Lower leg skin (tissue), 4 donors: ENCODE data around the gene FOXL1. TPM values are rescaled to one million over a fixed set of nuclear protein-coding genes. Genes with fewer than 3 reads are reported as not detected.

Experiments
- DNase-seq, 2 donors: peaks; one replicate each; pipeline ENCODE4 v3.0.0-alpha.2; 2019; ENCODE audit warnings: low spot score in 2 of 2
- H3K4me3 ChIP-seq: fragments of 200-600 bp; sonication (generic); 2 replicates; pipeline ENCODE4 v1.5.1; 2017; ENCODE audit warnings: mild to moderate bottlenecking, low read depth; ENCODE audit not compliant: poor library complexity, severe bottlenecking
- POLR2A ChIP-seq, 2 donors: fragments of 450-650 bp; IDR thresholded peaks; one replicate each; pipeline ENCODE4 v1.6.1; 2016 to 2017; ENCODE audit warnings: antibody characterized with exemption in 2 of 2, mild to moderate bottlenecking in 1 of 2, moderate library complexity in 1 of 2
- WGBS, 2 donors: methylation state at CpG; one replicate each; pipeline ENCODE4 v1.1.5; 2018; 5-methylcytosine and 5-hydroxymethylcytosine counted together
- intact Hi-C: fragments of 100-400 bp; cut with DNase I; formaldehyde crosslinking; loops from one replicate; pipeline ENCODE4 v1.15.0; 2023; ENCODE audit warnings: low total_unique reads
- total RNA-seq, 4 donors: library from RNA; depleted of rRNA; stranded (reverse); fragments of >200 nt; gene quantifications; one replicate each; pipeline ENCODE4 v1.1.0, GENCODE V29; 2016
- TF ChIP-seq, protein P1 (sequence below), 3 donors: fragments of 450-650 bp; IDR thresholded peaks; one replicate each; pipeline ENCODE4 v1.5.1; 2016; ENCODE audit warnings: antibody characterized with exemption in 3 of 3, mild to moderate bottlenecking in 3 of 3, moderate library complexity in 2 of 3

FOXL1 gene
- total RNA-seq, 4 donors from 2014 or later: 0.23 to 0.49 TPM; not detected in 2

DNA sequence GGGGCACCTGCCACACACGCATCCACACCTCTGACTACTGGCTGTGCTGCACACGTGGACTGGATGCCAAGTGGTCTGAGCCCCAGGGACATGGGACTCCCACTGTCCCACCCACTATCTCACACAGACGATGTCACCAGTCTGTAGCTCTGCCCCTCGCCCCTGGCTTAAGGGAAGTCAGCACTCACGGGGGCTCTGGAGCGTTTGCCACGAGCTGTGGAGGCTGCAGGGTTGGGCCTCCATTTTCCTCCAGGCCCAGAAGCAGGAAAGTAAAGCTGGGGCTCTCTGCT, 45.9 kb upstream of the FOXL1 start:
- TF ChIP-seq POLR2A (IDR thresholded peaks at IDR 0.05): no peak
- TF ChIP-seq, protein P1, sequence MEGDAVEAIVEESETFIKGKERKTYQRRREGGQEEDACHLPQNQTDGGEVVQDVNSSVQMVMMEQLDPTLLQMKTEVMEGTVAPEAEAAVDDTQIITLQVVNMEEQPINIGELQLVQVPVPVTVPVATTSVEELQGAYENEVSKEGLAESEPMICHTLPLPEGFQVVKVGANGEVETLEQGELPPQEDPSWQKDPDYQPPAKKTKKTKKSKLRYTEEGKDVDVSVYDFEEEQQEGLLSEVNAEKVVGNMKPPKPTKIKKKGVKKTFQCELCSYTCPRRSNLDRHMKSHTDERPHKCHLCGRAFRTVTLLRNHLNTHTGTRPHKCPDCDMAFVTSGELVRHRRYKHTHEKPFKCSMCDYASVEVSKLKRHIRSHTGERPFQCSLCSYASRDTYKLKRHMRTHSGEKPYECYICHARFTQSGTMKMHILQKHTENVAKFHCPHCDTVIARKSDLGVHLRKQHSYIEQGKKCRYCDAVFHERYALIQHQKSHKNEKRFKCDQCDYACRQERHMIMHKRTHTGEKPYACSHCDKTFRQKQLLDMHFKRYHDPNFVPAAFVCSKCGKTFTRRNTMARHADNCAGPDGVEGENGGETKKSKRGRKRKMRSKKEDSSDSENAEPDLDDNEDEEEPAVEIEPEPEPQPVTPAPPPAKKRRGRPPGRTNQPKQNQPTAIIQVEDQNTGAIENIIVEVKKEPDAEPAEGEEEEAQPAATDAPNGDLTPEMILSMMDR (IDR thresholded peaks at IDR 0.05): no peak
- intact Hi-C loops: no loop called here
- H3K4me3 ChIP-seq: no peak overlapping the region
- WGBS, 2 donors: 86 to 95% methylated on average over 7 of the region's 7 CpGs
- no peak for DNase-seq

DNA sequence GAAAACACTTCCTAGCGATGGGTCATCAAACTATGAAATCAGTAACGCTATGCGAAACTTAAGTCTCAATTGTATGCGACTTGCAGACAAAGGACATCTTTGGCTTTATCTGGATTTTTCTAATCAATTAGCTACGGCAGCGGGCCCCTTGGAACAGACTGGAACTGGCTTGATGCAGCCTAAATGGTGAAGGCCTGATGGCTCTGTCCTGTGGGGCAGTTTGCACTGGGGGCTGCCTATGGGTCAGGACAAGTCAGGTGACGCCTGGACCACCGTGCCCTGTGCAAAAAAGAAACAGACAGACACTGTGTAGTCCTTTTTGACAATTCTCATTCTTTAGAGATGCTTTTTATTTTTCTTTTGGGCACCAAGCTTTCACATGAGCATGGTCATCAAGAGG, 45.3 kb upstream of the FOXL1 start:
- 97 to 98% methylated on average over 8 of the region's 8 CpGs for WGBS, 2 donors
- DNase-seq: no peak
- TF ChIP-seq POLR2A (IDR thresholded peaks at IDR 0.05): no peak
- TF ChIP-seq, protein P1 (IDR thresholded peaks at IDR 0.05): no peak
- intact Hi-C loops: no loop called here
- H3K4me3 ChIP-seq: no peak overlapping the region

DNA sequence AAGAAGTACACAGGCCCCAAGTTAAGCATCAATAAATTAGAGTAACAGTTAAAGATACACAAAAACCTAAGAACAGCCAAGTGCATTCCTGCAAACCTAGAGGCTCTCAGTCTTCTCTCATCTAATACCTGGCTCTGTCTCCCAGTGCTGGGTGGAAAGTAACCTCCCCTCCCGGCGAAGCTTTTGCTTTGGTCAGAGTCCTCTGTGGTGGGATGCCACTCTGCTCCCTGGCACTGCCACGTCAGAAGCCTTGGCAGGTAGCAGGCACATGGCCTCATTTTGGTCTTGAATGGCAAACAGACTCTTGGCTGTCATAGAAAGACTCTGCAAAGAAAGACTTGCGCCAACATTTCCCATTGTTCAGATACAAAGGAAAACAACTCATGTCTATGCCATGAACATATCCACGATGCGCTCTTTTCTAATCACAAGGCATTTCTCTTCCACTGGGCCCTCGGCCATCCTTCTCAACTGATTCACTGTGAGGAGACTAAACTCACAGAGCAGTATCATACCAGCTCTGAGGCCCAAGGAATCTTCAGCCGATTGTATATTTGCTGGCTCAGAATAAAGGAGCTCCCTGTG, 44.5 kb upstream of the FOXL1 start:
- intact Hi-C loops: no loop called here
- 85 to 88% methylated on average over 8 of the region's 8 CpGs for WGBS, 2 donors
- no peak for DNase-seq
- H3K4me3 ChIP-seq: no peak overlapping the region
- no peak for TF ChIP-seq POLR2A (IDR thresholded peaks at IDR 0.05)
- TF ChIP-seq, protein P1 (IDR thresholded peaks at IDR 0.05): no peak

DNA sequence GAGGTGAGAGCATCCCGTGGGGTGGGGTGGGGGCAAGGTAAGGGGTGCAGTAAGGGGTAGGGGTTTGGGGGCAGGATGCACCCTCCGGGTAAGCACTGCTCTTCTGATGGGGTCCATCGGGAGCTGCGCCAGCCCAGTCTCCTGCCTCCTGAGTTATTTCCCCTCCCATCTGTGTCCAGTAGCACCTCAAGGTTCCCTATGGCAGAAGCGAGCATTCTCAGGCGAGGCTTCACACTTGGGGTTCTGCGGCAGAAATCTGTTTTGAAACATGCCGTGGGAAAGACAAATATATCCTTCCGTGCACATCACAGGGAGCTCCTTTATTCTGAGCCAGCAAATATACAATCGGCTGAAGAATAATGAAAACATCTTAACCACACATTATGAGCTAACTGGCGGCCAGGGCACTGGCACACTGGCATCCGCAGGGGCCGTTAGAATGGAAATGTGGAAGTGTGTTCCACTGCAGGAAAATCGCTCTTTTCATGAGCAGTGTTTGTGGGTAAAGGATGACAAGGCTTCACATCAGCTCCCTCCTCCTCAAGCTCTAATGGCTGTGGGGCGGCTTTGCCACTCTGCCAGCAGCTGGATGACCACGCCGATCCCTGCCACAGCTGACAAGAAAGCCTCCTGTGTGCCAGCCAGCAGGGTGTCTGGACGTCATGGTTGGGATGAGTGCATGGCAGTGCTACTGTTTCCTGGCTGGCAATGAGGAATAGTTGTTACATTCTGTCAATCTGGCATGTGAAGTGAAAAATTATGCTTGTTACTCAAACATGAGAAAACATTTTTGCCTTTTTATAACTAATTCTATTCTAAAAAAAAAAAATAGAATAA, 43.4 kb upstream of the FOXL1 start:
- intact Hi-C loops: no loop called here
- DNase-seq: no peak
- 82 to 85% methylated on average over 16 to 18 of the region's 18 CpGs for WGBS, 2 donors
- TF ChIP-seq POLR2A (IDR thresholded peaks at IDR 0.05): no peak
- TF ChIP-seq, protein P1 (IDR thresholded peaks at IDR 0.05): no peak
- H3K4me3 ChIP-seq: no peak overlapping the region

DNA sequence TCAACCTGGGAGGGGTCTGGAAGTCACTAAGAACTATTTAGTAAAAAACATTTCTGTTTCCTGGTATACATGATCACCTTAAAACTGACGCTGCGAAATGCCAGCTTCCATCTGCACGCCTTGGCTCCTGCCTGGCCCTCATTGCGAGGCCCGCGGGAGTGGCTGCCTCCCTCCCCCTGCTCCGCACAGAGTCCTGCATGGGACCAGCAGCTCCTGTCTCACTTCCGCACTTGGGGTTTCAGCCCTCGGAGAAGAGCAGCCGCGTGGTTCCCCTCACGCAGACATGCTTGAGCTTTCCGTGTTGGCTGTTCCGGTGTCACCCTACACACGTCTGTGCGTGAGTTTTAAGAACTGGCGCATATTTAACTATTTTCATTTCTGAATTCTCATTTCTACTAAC, 41.7 kb upstream of the FOXL1 start:
- TF ChIP-seq, protein P1 (IDR thresholded peaks at IDR 0.05): no peak
- TF ChIP-seq POLR2A (IDR thresholded peaks at IDR 0.05): no peak
- H3K4me3 ChIP-seq: no peak overlapping the region
- intact Hi-C loops: no loop called here
- DNase-seq: no peak
- 96% methylated on average over 17 of the region's 17 CpGs for WGBS, 2 donors
